ENCODE results near the gene KCNG4. TPM values are rescaled to one million over a fixed set of nuclear protein-coding genes. Genes with fewer than 3 reads are reported as not detected.

KCNG4 gene
- total and polyA plus RNA-seq, 2 experiments from 2014 or later: 0.07 TPM; not detected in 1

DNA sequence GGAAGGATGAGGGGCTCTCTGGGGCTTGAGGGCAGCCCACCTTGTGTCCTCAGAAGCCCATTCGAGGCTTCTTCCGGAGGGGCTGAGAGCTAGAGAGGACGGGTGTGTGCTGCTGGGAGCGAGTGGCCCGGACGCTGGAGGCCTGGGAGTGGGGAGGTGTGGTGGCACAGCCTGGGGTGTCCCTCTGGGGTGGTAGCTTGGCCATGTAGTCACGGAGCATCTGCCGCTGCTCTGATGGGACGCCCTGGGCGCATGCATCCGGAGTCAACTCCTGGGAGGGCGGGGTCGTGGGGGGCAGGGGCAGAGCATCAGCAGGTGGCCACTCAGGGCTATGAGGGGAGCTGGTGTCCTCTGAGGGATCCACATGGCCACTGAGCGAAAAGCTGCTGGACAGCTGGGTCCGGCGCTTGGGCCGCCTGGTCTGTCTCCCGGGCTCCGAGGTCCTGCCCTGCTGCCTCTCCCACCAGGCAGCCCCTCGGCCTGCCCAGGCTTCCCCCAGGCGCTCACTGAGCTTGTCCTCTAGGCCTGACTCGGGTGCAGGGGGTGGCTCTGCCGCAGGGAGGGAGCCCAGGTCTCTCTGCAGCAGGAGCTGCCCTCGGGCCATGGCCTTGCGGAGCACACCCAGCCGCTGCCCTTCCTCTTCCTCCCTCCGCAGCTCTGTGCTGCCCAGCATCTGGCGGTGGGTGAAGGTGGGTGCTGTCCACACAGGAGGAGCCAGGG is 60.8 kb downstream of the KCNG4 start:
- TF ChIP-seq POLR2AphosphoS5 (IDR thresholded peaks at IDR 0.05; ENCODE audit: low read depth) (no peak), EZH2 (IDR thresholded peaks at IDR 0.05; ENCODE audit: low read depth, unreplicated experiment) (no peak), ZNF331 (CRISPR knock-in tag; IDR thresholded peaks at IDR 0.05; ENCODE audit: low read depth) (no peak), EZH2phosphoT487 (IDR thresholded peaks at IDR 0.05; ENCODE audit: unreplicated experiment) (no peak), NANOG (IDR thresholded peaks at IDR 0.05; ENCODE audit: borderline replicate concordance) (no peak), CREB1 (CRISPR knock-in tag; IDR thresholded peaks at IDR 0.05; ENCODE audit: low read depth) (no peak), JUNB (IDR thresholded peaks at IDR 0.05; ENCODE audit: unreplicated experiment) (no peak), ZNF114 (CRISPR knock-in tag; IDR thresholded peaks at IDR 0.05) (no peak), STAT1 (IDR thresholded peaks at IDR 0.05; ENCODE audit: unreplicated experiment) (no peak)
- TF ChIP-seq, protein P1, sequence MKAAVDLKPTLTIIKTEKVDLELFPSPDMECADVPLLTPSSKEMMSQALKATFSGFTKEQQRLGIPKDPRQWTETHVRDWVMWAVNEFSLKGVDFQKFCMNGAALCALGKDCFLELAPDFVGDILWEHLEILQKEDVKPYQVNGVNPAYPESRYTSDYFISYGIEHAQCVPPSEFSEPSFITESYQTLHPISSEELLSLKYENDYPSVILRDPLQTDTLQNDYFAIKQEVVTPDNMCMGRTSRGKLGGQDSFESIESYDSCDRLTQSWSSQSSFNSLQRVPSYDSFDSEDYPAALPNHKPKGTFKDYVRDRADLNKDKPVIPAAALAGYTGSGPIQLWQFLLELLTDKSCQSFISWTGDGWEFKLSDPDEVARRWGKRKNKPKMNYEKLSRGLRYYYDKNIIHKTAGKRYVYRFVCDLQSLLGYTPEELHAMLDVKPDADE (IDR thresholded peaks at IDR 0.05): no peak
- TF ChIP-seq, protein P2, sequence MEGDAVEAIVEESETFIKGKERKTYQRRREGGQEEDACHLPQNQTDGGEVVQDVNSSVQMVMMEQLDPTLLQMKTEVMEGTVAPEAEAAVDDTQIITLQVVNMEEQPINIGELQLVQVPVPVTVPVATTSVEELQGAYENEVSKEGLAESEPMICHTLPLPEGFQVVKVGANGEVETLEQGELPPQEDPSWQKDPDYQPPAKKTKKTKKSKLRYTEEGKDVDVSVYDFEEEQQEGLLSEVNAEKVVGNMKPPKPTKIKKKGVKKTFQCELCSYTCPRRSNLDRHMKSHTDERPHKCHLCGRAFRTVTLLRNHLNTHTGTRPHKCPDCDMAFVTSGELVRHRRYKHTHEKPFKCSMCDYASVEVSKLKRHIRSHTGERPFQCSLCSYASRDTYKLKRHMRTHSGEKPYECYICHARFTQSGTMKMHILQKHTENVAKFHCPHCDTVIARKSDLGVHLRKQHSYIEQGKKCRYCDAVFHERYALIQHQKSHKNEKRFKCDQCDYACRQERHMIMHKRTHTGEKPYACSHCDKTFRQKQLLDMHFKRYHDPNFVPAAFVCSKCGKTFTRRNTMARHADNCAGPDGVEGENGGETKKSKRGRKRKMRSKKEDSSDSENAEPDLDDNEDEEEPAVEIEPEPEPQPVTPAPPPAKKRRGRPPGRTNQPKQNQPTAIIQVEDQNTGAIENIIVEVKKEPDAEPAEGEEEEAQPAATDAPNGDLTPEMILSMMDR (conservative IDR thresholded peaks at IDR 0.05; ENCODE audit: low read depth in 2 of 2): no peak
- TF ChIP-seq, protein P3, sequence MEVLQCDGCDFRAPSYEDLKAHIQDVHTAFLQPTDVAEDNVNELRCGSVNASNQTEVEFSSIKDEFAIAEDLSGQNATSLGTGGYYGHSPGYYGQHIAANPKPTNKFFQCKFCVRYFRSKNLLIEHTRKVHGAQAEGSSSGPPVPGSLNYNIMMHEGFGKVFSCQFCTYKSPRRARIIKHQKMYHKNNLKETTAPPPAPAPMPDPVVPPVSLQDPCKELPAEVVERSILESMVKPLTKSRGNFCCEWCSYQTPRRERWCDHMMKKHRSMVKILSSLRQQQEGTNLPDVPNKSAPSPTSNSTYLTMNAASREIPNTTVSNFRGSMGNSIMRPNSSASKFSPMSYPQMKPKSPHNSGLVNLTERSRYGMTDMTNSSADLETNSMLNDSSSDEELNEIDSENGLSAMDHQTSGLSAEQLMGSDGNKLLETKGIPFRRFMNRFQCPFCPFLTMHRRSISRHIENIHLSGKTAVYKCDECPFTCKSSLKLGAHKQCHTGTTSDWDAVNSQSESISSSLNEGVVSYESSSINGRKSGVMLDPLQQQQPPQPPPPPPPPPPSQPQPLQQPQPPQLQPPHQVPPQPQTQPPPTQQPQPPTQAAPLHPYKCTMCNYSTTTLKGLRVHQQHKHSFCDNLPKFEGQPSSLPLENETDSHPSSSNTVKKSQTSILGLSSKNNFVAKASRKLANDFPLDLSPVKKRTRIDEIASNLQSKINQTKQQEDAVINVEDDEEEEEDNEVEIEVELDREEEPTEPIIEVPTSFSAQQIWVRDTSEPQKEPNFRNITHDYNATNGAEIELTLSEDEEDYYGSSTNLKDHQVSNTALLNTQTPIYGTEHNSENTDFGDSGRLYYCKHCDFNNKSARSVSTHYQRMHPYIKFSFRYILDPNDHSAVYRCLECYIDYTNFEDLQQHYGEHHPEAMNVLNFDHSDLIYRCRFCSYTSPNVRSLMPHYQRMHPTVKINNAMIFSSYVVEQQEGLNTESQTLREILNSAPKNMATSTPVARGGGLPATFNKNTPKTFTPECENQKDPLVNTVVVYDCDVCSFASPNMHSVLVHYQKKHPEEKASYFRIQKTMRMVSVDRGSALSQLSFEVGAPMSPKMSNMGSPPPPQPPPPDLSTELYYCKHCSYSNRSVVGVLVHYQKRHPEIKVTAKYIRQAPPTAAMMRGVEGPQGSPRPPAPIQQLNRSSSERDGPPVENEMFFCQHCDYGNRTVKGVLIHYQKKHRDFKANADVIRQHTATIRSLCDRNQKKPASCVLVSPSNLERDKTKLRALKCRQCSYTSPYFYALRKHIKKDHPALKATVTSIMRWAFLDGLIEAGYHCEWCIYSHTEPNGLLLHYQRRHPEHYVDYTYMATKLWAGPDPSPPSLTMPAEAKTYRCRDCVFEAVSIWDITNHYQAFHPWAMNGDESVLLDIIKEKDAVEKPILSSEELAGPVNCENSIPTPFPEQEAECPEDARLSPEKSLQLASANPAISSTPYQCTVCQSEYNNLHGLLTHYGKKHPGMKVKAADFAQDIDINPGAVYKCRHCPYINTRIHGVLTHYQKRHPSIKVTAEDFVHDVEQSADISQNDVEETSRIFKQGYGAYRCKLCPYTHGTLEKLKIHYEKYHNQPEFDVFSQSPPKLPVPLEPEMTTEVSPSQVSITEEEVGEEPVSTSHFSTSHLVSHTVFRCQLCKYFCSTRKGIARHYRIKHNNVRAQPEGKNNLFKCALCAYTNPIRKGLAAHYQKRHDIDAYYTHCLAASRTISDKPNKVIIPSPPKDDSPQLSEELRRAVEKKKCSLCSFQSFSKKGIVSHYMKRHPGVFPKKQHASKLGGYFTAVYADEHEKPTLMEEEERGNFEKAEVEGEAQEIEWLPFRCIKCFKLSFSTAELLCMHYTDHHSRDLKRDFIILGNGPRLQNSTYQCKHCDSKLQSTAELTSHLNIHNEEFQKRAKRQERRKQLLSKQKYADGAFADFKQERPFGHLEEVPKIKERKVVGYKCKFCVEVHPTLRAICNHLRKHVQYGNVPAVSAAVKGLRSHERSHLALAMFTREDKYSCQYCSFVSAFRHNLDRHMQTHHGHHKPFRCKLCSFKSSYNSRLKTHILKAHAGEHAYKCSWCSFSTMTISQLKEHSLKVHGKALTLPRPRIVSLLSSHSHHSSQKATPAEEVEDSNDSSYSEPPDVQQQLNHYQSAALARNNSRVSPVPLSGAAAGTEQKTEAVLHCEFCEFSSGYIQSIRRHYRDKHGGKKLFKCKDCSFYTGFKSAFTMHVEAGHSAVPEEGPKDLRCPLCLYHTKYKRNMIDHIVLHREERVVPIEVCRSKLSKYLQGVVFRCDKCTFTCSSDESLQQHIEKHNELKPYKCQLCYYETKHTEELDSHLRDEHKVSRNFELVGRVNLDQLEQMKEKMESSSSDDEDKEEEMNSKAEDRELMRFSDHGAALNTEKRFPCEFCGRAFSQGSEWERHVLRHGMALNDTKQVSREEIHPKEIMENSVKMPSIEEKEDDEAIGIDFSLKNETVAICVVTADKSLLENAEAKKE (CRISPR knock-in tag; IDR thresholded peaks at IDR 0.05): no peak
- TF ChIP-seq, protein P4, sequence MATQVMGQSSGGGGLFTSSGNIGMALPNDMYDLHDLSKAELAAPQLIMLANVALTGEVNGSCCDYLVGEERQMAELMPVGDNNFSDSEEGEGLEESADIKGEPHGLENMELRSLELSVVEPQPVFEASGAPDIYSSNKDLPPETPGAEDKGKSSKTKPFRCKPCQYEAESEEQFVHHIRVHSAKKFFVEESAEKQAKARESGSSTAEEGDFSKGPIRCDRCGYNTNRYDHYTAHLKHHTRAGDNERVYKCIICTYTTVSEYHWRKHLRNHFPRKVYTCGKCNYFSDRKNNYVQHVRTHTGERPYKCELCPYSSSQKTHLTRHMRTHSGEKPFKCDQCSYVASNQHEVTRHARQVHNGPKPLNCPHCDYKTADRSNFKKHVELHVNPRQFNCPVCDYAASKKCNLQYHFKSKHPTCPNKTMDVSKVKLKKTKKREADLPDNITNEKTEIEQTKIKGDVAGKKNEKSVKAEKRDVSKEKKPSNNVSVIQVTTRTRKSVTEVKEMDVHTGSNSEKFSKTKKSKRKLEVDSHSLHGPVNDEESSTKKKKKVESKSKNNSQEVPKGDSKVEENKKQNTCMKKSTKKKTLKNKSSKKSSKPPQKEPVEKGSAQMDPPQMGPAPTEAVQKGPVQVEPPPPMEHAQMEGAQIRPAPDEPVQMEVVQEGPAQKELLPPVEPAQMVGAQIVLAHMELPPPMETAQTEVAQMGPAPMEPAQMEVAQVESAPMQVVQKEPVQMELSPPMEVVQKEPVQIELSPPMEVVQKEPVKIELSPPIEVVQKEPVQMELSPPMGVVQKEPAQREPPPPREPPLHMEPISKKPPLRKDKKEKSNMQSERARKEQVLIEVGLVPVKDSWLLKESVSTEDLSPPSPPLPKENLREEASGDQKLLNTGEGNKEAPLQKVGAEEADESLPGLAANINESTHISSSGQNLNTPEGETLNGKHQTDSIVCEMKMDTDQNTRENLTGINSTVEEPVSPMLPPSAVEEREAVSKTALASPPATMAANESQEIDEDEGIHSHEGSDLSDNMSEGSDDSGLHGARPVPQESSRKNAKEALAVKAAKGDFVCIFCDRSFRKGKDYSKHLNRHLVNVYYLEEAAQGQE (IDR thresholded peaks at IDR 0.05; ENCODE audit: unreplicated experiment): no peak
- H3K9me3 Mint-ChIP-seq: no peaks in the 10 kb centered on the region
- ATAC-seq (no peak), DNase-seq (ENCODE audit: low spot score) (no peak)
- Histone ChIP-seq H3F3A (replicated peaks; ENCODE audit: low read depth) (no peaks in the 10 kb centered on the region), H3K79me2 (replicated peaks; ENCODE audit: insufficient read depth) (peaks cover 4% of the 10 kb centered on the region; the same call in 1 of the 2 replicates), H3K27me3 (ENCODE audit: insufficient read depth) (no peaks in the 10 kb centered on the region), H2AFZ (no peak overlapping the region), H3K36me3 (ENCODE audit: insufficient read depth) (no peaks in the 10 kb centered on the region; the same call in 1 of the 2 replicates), H3K4me3 (no peak overlapping the region), H3K9me2 (ENCODE audit: insufficient read depth) (no peaks in the 10 kb centered on the region), H3K4me1 (ENCODE audit: insufficient read depth) (no peaks in the 10 kb centered on the region), H3K27ac (ENCODE audit: low read depth) (no peak overlapping the region), H4K20me1 (replicated peaks; ENCODE audit: insufficient read depth) (no peaks in the 10 kb centered on the region), H3K4me2 (no peak overlapping the region)
- H3K4me1 Mint-ChIP-seq: no peaks in the 10 kb centered on the region
- H3K4me3 Mint-ChIP-seq: no peak overlapping the region
- H3K36me3 Mint-ChIP-seq (ENCODE audit: low read depth): peaks cover 36% of the 10 kb centered on the region
- no peak overlapping the region for H3K27ac Mint-ChIP-seq
- peaks cover 11% of the 10 kb centered on the region for H3K27me3 Mint-ChIP-seq (ENCODE audit: insufficient read depth, low read depth, poor library complexity)

Data from GM23338 (cell line).